Non-pigmented ciliary epithelial cell (primary cell): ENCODE data around the gene TTC39A.
A peak's percentile ranks its signal among the peaks of the same experiment; 100 is the strongest.
"Not testable (repeated sequence)": the region's sequence is repeated elsewhere in the genome, so short reads cannot be mapped to it uniquely, and the experiment has no call there.

Experiments used
- DNase-seq: peaks from one replicate; pipeline ENCODE4 v3.0.0-alpha.2; 2010; ENCODE audit warnings: low read depth

Gene TTC39A

GRCh38 chr1:51266181-51266580, 64.2 kb downstream of the TTC39A start:
- no peak for DNase-seq

GRCh38 chr1:51265618-51266017, 64.7 kb downstream of the TTC39A start:
- no peak for DNase-seq

GRCh38 chr1:51264451-51264850, 65.9 kb downstream of the TTC39A start:
- peak; percentile 92 for DNase-seq

GRCh38 chr1:51263147-51263877, 67.0 kb downstream of the TTC39A start:
- no peak for DNase-seq

- DNase-seq, result no peak
These were observed 75.0 kb downstream of the TTC39A start for GRCh38 chr1:51255331-51255730.

GRCh38 chr1:51253691-51254090, 76.7 kb downstream of the TTC39A start:
- DNase-seq, result no peak

- no peak for DNase-seq
These were observed 78.0 kb downstream of the TTC39A start for GRCh38 chr1:51252366-51252765.

GRCh38 chr1:51251165-51251564, 79.2 kb downstream of the TTC39A start:
- DNase-seq, result not testable (repeated sequence)

- not testable (repeated sequence) for DNase-seq
These were observed 79.6 kb downstream of the TTC39A start for GRCh38 chr1:51250729-51251128.

GRCh38 chr1:51249445-51249844, 80.9 kb downstream of the TTC39A start:
- no peak for DNase-seq

GRCh38 chr1:51247499-51247898, 82.9 kb downstream of the TTC39A start:
- no peak for DNase-seq

- no peak for DNase-seq
These were observed 83.3 kb downstream of the TTC39A start for GRCh38 chr1:51247022-51247421.

- no peak for DNase-seq
These were observed 87.8 kb downstream of the TTC39A start for GRCh38 chr1:51242546-51242945.

GRCh38 chr1:51241119-51241518, 89.2 kb downstream of the TTC39A start:
- DNase-seq, result no peak

GRCh38 chr1:51240084-51240483, 90.3 kb downstream of the TTC39A start:
- no peak for DNase-seq

- DNase-seq, result no peak
These were observed 92.3 kb downstream of the TTC39A start for GRCh38 chr1:51238034-51238403.

- peak; percentile 30 for DNase-seq
These were observed 92.9 kb downstream of the TTC39A start for GRCh38 chr1:51237351-51238033.
